HK-2 (cell line): ENCODE data around the gene ZBTB8B.
"Not testable (repeated sequence)": the region's sequence is repeated elsewhere in the genome, so short reads cannot be mapped to it uniquely, and the experiment has no call there.

Experiments
- DNase-seq: peaks from one replicate; pipeline ENCODE4 v3.0.0-alpha.2; 2018; ENCODE audit not compliant: unreplicated experiment

ZBTB8B gene

GRCh38 chr1:32470431-32470830 is 5.6 kb downstream of the ZBTB8B start:
- no peak for DNase-seq

GRCh38 chr1:32470991-32471694 is 6.3 kb downstream of the ZBTB8B start:
- no peak for DNase-seq

GRCh38 chr1:32471695-32472362 is 7.0 kb downstream of the ZBTB8B start:
- no peak for DNase-seq

- DNase-seq = not testable (repeated sequence)
Measured at GRCh38 chr1:32472966-32473365, 8.1 kb downstream of the ZBTB8B start.

- no peak for DNase-seq
Measured at GRCh38 chr1:32474954-32475353, 10.1 kb downstream of the ZBTB8B start.

- DNase-seq = no peak
Measured at GRCh38 chr1:32480003-32480402, 15.1 kb downstream of the ZBTB8B start.

- DNase-seq = no peak
Measured at GRCh38 chr1:32480761-32481160, 15.9 kb downstream of the ZBTB8B start.

GRCh38 chr1:32481788-32482187 is 16.9 kb downstream of the ZBTB8B start:
- DNase-seq = not testable (repeated sequence)

- DNase-seq = no peak
Measured at GRCh38 chr1:32485554-32486255, 20.8 kb downstream of the ZBTB8B start.

- DNase-seq = no peak
Measured at GRCh38 chr1:32486463-32487113, 21.7 kb downstream of the ZBTB8B start.

GRCh38 chr1:32487182-32487581 is 22.3 kb downstream of the ZBTB8B start:
- no peak for DNase-seq

- DNase-seq = no peak
Measured at GRCh38 chr1:32489774-32490454, 25.0 kb downstream of the ZBTB8B start.

GRCh38 chr1:32491386-32491785 is 26.5 kb downstream of the ZBTB8B start:
- no peak for DNase-seq

- DNase-seq = no peak
Measured at GRCh38 chr1:32494196-32494595, 29.3 kb downstream of the ZBTB8B start.

GRCh38 chr1:32494711-32495337 is 30.0 kb downstream of the ZBTB8B start:
- DNase-seq = no peak

- no peak for DNase-seq
Measured at GRCh38 chr1:32496127-32496526, 31.3 kb downstream of the ZBTB8B start.

- no peak for DNase-seq
Measured at GRCh38 chr1:32498751-32499150, 33.9 kb downstream of the ZBTB8B start.

- peak; percentile 53 for DNase-seq
Measured at GRCh38 chr1:32500387-32501209, 35.7 kb downstream of the ZBTB8B start.

GRCh38 chr1:32501865-32502264 is 37.0 kb downstream of the ZBTB8B start:
- no peak for DNase-seq

GRCh38 chr1:32503153-32503552 is 38.3 kb downstream of the ZBTB8B start:
- no peak for DNase-seq
